Duodenal mucosa (tissue), 2 donors: Measurements from ENCODE around the gene MNAT1.
"Not testable (repeated sequence)": the region's sequence is repeated elsewhere in the genome, so short reads cannot be mapped to it uniquely, and the experiment has no call there.

Source experiments
- H3K27ac ChIP-seq: one replicate; pipeline ENCODE4 v1.7.0; 2013; ENCODE audit warnings: low read depth, low read length
- H3K27me3 ChIP-seq, 2 donors: one replicate each; pipeline ENCODE4 v1.7.0; 2013; ENCODE audit warnings: low read length in 2 of 2, control low read depth in 1 of 2; ENCODE audit not compliant: insufficient read depth in 2 of 2, control insufficient read depth in 1 of 2
- H3K36me3 ChIP-seq, 2 donors: one replicate each; pipeline ENCODE4 v1.7.0; 2013; ENCODE audit warnings: low read length in 2 of 2, control low read depth in 1 of 2; ENCODE audit not compliant: insufficient read depth in 2 of 2, control insufficient read depth in 1 of 2
- H3K4me1 ChIP-seq, 2 donors: one replicate each; pipeline ENCODE4 v1.7.0; 2013; ENCODE audit warnings: low read length in 2 of 2, control low read depth in 1 of 2; ENCODE audit not compliant: insufficient read depth in 2 of 2, control insufficient read depth in 1 of 2
- H3K4me3 ChIP-seq, 2 donors: one replicate each; pipeline ENCODE4 v1.7.0; 2013; ENCODE audit warnings: low read length in 2 of 2, low read depth in 1 of 2
- H3K9ac ChIP-seq, 2 donors: one replicate each; pipeline ENCODE4 v1.7.0; 2013; ENCODE audit warnings: low read length in 2 of 2, low read depth in 1 of 2
- H3K9me3 ChIP-seq, 2 donors: one replicate each; pipeline ENCODE4 v1.7.0; 2013; ENCODE audit warnings: low read length in 2 of 2, control low read depth in 1 of 2; ENCODE audit not compliant: control insufficient read depth in 1 of 2

Gene MNAT1

GRCh38 chr14:60771117-60771516, 36.6 kb downstream of the MNAT1 start:
- Histone ChIP-seq H3K4me1 (no peaks in the 10 kb centered on the region), H3K36me3 (no peaks in the 10 kb centered on the region), H3K27me3 (no peaks in the 10 kb centered on the region), H3K9me3 (no peaks in the 10 kb centered on the region), H3K27ac (no peak overlapping the region), H3K9ac (no peak overlapping the region), H3K4me3 (no peak overlapping the region)

DNA sequence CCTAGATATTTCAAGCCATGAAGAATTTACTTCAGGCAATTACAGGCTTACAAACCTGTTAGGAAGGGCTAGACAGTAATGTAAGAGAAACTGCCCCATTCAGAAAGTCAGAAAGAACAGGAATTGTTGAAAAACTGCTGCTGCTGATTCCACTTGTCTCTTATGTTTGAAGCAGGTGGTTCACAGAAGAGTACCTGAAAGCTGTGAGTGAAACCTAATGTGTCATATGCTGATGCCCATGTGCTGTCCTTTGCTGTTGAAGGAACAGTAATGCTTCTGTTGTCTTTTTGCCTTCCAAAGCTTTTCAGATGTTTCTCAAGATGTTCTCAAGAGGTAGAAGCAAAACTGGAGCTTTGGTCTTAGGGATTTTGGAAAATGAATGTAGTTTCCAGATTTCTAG, 39.0 kb downstream of the MNAT1 start:
- Histone ChIP-seq H3K27ac (no peak overlapping the region), H3K9me3 (no peaks in the 10 kb centered on the region), H3K4me3 (no peak overlapping the region), H3K4me1 (no peaks in the 10 kb centered on the region), H3K9ac (no peak overlapping the region), H3K36me3 (no peaks in the 10 kb centered on the region), H3K27me3 (no peaks in the 10 kb centered on the region)

- Histone ChIP-seq H3K36me3 (no peaks in the 10 kb centered on the region), H3K27me3 (no peaks in the 10 kb centered on the region), H3K4me1 (no peaks in the 10 kb centered on the region), H3K4me3 (no peak overlapping the region), H3K9me3 (no peaks in the 10 kb centered on the region), H3K27ac (no peak overlapping the region), H3K9ac (no peak overlapping the region)
These were observed 40.7 kb downstream of the MNAT1 start for GRCh38 chr14:60775296-60775695.

- Histone ChIP-seq H3K9ac (no peak overlapping the region), H3K4me1 (no peaks in the 10 kb centered on the region), H3K36me3 (no peaks in the 10 kb centered on the region), H3K27me3 (no peaks in the 10 kb centered on the region), H3K9me3 (no peaks in the 10 kb centered on the region), H3K4me3 (no peak overlapping the region), H3K27ac (no peak overlapping the region)
These were observed 43.5 kb downstream of the MNAT1 start for GRCh38 chr14:60777856-60778578.

GRCh38 chr14:60779745-60780514, 45.4 kb downstream of the MNAT1 start:
- H3K4me3 ChIP-seq, H3K9ac ChIP-seq, H3K27me3 ChIP-seq, H3K4me1 ChIP-seq, H3K9me3 ChIP-seq, H3K27ac ChIP-seq, H3K36me3 ChIP-seq: not testable (repeated sequence)

GRCh38 chr14:60780558-60780957, 46.0 kb downstream of the MNAT1 start:
- H3K4me1 ChIP-seq, H3K36me3 ChIP-seq, H3K27me3 ChIP-seq, H3K4me3 ChIP-seq, H3K9ac ChIP-seq, H3K27ac ChIP-seq, H3K9me3 ChIP-seq: not testable (repeated sequence)

GRCh38 chr14:60786905-60787304, 52.3 kb downstream of the MNAT1 start:
- no peaks in the 10 kb centered on the region for H3K9me3 ChIP-seq
- H3K27ac ChIP-seq, result no peak overlapping the region
- H3K36me3 ChIP-seq, result no peaks in the 10 kb centered on the region
- H3K9ac ChIP-seq, result no peak overlapping the region
- no peaks in the 10 kb centered on the region for H3K4me1 ChIP-seq
- no peak overlapping the region for H3K4me3 ChIP-seq
- no peaks in the 10 kb centered on the region for H3K27me3 ChIP-seq

GRCh38 chr14:60789656-60790055, 55.1 kb downstream of the MNAT1 start:
- H3K36me3 ChIP-seq, result no peaks in the 10 kb centered on the region

GRCh38 chr14:60790850-60791249, 56.3 kb downstream of the MNAT1 start:
- Histone ChIP-seq H3K4me3 (no peak overlapping the region), H3K36me3 (no peaks in the 10 kb centered on the region), H3K27ac (no peak overlapping the region), H3K4me1 (no peaks in the 10 kb centered on the region), H3K9me3 (no peaks in the 10 kb centered on the region), H3K27me3 (no peaks in the 10 kb centered on the region), H3K9ac (no peak overlapping the region)

More at GRCh38 chr14:60789656-60790055, 55.1 kb downstream of the MNAT1 start:
- no peaks in the 10 kb centered on the region for H3K9me3 ChIP-seq
- no peak overlapping the region for H3K27ac ChIP-seq
- H3K4me3 ChIP-seq, result no peak overlapping the region
- no peak overlapping the region for H3K9ac ChIP-seq
- H3K4me1 ChIP-seq, result no peaks in the 10 kb centered on the region
- no peaks in the 10 kb centered on the region for H3K27me3 ChIP-seq

- H3K4me1 ChIP-seq, result no peaks in the 10 kb centered on the region
- no peak overlapping the region for H3K9ac ChIP-seq
- H3K4me3 ChIP-seq, result no peak overlapping the region
- no peaks in the 10 kb centered on the region for H3K27me3 ChIP-seq
- H3K9me3 ChIP-seq, result no peaks in the 10 kb centered on the region
- H3K36me3 ChIP-seq, result no peaks in the 10 kb centered on the region
- no peak overlapping the region for H3K27ac ChIP-seq
These were observed 61.9 kb downstream of the MNAT1 start for GRCh38 chr14:60796434-60796833.
